ENCODE measurements around the gene AGBL4.

DNA sequence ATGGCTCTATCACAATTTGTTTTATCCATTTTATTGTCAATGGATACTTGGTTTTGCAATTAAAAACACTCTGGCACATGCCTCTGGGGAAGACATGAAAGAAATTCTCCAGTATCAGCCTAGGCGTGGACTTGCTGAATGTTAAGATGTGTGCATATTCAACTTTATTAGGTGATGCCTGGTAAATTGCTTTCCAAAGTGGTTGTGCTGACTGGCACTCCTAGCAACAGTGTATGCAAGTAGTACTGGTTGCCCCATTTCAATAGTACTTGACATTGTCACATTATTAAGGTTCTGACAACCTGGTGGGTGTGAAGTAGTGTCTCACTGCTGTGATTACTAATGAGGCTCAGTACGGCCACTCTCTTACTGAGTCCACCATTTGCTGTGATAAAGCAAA is 1295.2 kb downstream of the AGBL4 start:
- TF ChIP-seq, protein P1, sequence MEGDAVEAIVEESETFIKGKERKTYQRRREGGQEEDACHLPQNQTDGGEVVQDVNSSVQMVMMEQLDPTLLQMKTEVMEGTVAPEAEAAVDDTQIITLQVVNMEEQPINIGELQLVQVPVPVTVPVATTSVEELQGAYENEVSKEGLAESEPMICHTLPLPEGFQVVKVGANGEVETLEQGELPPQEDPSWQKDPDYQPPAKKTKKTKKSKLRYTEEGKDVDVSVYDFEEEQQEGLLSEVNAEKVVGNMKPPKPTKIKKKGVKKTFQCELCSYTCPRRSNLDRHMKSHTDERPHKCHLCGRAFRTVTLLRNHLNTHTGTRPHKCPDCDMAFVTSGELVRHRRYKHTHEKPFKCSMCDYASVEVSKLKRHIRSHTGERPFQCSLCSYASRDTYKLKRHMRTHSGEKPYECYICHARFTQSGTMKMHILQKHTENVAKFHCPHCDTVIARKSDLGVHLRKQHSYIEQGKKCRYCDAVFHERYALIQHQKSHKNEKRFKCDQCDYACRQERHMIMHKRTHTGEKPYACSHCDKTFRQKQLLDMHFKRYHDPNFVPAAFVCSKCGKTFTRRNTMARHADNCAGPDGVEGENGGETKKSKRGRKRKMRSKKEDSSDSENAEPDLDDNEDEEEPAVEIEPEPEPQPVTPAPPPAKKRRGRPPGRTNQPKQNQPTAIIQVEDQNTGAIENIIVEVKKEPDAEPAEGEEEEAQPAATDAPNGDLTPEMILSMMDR (IDR thresholded peaks at IDR 0.05), result no peak
- no peak for TF ChIP-seq POLR2A (IDR thresholded peaks at IDR 0.05)

All from heart left ventricle (tissue), 13 donors.